HG03575 (cell line): ENCODE results near the gene VIPR2.

Source experiments
- ATAC-seq: cut with Tn5 transposase; IDR thresholded peaks from one replicate; pipeline ENCODE4 v1.9.1; 2021; ENCODE audit not compliant: unreplicated experiment, insufficient number of reproducible peaks, low FRiP score; ENCODE audit errors: extremely low read depth

Gene VIPR2

DNA sequence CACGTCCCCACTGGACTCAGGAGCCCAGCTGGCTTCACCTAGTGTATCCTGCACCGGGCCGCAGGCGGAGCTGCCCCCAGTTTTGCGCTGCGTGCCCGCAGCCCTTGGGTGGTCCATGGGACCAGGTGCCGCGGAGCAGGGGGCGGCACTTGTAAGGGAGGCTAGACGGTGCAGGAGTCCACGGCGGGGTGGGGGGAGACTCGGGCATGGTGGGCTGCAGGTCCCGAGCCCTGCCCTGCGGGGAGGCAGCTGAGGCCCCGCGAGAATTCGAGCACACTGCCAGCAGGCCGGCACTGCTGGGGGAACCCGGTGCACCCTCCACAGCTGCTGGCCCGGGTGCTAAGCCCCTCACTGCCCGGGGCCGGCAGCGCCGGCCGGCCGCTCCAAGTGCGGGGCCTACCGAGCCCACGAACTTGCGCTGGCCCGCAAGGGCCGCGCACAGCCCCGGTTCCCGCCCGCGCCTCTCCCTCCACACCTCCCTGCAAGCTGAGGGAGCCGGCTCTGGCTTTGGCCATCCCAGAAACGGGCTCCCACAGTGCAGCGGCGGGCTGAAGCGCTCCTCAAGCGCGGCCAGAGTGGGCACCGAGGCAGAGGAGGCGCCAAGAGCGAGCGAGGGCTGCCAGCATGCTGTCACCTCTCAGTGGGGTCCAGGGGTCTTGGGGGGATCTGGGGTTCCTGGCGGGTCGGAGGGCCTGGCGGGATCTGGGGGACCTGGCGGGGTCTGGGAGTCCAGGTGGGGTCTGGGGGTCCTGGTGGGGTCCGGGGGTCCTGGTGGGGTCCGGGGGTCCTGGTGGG, 81.4 kb downstream of the VIPR2 start:
- ATAC-seq, result no peak

DNA sequence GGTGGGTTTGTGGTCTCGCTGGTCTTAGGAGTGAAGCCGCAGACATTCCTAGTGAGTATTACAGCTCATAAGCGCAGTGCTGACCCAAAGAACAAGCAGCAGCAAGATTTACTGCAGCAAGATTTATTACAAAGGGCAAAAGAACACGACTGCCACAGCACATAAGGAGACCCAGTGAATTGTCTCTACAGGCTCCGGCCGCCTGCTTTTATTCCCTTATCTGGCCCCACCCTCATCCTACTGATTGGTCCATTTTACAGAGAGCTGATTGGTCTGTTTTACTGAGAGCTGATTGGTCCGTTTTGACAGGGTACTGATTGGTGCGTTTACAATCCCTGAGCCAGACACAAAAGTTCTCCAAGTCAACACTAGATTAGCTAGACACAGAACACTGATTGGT, 82.1 kb downstream of the VIPR2 start:
- ATAC-seq, result no peak

DNA sequence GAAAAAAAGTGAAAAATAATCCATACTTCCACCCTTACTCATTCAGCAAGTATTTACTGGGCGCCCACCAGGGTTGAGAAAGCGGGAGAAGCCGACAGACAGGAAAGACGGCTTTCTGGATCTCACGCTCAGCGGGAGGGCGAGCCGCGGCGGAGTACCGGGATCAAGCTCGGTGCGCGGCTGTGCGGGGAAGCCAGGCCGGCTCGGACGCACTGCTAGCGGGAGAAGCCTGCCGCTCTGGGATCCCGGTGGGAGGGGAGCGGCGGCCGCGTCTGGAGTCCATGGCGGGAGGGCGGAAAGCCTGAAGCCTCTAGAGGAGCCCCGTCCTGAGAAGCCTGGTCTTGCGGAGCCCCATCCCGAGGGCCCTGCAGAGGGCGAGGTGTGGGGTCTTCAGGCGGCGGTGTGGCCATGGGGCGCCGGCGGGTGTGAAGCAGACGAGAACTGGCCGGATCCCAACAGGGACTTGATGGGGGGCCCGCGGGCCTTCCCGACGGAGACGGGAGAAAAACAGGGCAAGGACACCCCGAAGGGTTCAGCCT, 82.9 kb downstream of the VIPR2 start:
- ATAC-seq, result no peak

DNA sequence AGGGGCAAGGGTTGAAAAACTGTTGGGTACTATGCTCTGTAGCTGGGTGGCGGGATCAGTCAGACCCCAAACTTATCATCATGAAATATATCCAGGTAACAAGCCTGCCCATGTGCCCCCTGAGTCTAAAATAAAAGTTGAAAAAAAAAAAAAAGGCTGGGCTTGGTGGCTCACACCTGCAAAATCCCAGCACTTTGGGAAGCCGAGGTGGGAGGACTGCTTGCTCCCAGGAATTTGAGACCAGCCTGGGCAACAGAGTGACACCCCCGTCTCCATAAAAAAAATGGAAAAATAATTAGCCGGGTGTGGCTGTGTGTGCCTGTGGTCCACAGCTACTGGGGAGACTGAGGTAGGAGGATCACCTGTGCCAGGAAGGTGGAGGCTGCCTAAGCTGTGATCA, 83.5 kb downstream of the VIPR2 start:
- ATAC-seq, result no peak

DNA sequence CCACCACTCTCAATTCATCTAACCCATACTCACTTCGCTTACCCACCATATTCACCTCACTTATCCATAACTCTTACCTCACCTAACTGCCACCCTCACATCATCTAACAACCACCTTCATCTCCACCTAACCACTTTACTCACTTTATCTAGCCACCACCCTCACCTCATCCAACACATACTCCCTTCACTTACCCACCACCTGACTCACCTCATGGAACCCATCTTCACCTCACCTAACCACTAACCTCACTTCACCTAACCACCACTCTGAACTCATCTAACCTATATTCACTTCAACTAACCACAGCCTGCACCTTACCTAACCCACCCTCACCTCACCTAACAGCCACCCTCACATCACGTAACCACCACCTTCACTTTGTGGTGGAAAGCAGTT, 84.2 kb downstream of the VIPR2 start:
- ATAC-seq, result no peak

DNA sequence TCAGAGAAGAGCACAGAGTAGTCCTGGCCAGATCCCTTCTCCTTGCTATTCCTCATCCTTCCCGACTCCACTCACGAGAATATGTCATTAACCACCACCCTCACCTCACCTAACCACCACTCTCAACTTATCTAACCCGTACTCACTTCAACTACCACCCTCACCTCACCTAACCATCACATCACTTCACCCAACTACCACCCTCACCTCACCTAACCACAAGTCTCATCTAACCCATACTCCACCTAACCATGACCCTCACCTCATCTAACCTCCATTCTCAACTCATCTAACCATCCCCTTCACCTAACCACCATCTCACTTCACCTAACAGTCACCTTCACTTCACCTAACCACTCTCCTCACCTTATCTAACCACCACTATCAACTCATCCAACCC, 85.0 kb downstream of the VIPR2 start:
- no peak for ATAC-seq

DNA sequence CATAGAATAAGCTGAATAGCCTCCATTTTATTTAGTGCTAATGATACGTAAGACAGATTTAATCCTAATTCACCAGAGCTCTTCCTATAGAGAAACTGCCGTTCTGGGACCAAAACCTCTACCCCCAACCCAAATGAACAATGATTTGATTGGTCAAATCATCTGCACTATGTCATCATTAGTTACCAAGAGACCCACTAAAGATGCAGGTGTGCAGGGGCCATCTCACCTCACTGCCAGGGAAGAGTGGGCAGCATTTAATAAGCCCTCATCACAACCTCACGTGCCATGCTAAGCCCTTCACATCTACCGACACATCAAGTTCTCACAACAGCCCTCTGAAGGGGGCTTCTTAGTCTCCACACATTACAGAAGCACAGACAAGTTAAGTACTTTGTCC, 87.0 kb downstream of the VIPR2 start:
- ATAC-seq, result no peak

DNA sequence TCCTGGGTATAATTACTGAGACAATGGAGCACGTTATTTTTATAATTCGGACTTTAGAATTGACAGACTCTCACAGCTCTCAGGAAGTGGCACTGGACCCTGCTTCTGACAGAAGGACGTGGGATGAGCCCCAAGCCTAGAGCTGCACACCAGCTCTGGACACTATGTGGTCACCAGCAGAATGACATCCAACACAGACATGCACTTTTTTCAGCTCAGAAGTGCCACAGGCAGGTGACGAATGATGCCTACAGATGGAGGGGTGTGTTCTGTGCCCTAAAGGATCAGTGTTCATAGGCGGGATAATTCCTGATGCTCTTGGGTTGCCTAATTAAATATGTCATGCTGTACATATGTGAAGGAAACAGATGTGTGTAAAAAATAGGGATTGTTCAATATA, 87.9 kb downstream of the VIPR2 start:
- no peak for ATAC-seq

DNA sequence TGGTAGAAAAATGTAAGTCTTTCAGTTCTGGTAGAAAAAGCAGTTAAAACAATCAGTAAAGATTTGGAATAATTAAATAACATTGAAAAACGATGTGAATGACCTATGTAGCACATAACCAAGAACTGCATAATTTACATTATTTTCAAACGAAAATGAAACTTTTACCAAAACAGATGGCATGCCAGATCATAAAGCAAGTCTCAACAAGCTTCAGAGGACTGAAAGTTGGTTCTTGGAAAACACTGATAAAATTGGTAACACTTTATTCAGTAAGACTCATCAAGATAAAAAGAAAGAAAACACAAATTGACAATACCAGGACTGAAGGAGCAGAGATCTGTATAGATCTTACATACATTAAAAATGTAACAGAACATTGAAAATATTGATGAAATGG, 92.8 kb downstream of the VIPR2 start:
- no peak for ATAC-seq

DNA sequence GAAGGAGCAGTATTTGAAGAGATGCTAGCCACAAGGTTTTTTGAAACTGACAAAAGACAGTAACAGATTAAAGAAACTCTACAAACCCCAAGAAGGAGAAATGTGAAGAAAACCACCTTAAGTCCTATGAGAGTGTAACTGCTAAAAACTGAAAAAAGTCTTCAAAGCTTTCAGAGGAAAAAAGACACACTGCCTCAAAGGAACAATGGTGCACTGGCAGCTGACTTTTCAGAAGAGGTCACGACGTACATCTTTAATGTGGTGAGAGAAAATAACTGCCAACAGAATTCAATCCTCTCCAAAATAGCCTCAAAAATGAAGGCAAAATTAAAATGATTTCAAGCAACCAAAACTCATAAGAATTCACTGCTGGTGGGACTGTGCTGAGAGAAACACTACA, 94.0 kb downstream of the VIPR2 start:
- no peak for ATAC-seq

DNA sequence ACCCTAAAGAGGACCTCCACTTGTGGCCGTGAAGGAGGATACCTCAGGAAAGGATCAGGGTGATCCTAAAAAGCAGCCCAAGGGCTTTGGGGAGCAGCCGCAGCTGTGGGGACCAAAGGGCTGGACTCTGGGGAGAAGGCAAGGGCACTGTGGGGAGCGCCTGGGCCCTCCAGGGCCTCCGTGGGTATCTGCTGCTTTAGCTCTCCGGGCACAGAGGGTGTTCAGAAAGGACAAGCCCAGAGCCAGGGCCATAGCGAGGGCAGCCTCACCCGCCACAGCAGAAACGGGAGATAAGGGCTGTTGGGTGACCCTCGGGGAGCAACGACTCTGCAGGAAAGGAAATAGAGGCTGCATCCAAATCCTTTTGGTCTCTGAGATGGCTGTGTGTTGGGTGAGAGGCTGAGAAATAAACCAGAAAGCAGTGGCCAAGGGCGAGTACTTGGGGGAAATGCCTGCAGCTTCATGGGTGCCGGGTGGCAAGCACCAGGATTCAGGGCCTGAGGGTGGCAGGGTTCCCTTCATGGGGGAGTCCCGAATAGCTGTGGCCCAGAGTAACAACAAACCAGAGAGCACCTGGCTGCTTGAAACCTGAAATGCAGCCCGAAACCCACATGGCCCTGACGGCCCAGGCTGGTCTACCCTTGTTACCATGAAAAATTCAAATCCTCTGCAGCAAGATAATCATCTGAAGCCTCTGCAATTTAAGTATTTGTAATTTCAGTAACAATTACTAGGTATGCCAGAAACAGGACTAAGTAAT, 95.2 kb downstream of the VIPR2 start:
- ATAC-seq, result no peak

DNA sequence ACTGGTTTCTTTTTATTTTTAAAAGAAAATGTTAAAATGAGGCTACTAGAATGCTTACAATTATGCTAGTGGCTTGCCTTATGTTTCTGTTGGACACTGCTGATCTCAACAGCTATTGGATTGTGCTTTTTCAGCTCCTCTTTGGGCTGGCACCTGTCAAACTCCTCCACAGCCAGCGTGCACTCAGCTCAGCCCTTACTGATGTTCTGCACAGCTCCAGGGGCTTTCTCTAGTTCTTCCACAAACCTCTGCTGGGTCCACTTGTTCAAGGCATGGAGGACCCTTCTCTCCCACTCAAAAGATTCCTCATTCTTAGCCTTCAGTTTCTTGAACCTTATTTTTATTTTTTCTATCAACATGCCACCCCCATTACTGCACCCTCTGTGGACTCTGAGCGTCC, 96.0 kb downstream of the VIPR2 start:
- ATAC-seq, result no peak

DNA sequence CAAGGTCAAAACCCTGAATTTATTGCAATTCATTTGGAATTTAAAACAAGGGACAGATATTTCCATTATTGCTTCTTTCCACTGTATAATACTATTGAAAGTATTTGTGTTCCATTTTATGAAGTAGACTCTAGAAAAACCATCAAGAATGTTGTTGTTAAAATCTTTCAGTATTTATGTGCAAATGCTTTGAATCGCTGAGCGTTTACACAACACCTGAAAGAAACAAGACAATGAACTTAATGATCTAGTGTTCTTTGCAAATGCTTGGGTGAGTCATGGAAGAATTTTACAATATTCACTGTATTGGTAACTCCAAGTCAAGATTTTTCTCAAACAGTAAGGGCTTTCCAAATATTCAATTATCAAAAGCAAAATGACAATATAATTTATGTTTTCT, 97.1 kb downstream of the VIPR2 start:
- no peak for ATAC-seq

DNA sequence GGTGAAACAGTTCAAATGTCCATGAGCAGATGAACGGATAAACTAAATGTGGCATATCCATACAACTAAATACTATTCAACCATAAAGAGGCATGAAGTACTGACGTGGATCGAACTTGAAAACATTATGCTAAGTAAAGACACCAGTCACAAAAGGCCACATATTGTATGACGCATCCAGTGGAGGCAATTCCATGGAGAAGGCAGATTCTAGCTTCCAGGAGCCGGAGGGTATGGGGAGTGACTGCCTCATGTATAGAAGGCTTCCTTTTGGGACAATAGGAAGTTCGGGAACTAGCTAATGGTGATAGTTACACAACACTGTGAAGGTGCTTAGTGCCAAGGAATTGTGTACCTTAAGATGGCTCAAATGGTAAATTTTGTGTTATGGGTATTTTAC, 98.4 kb downstream of the VIPR2 start:
- ATAC-seq, result no peak

DNA sequence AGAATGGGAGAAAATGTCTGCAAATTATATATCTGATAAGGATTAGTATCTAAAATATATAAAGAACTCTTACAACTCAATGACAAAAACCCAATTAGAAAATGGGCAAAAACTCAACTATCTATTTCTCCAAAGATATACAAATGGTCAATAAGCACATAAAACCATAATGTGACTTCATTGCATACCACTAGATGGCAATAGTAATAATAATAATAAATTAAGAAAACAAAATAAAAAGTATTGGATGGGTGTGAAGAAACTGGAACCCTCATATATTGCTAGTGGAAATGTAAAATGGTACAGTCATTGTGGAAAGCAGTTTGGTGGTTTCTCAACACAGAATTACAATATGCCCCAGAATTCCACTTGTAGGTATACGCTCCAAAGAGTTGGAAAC, 98.8 kb downstream of the VIPR2 start:
- ATAC-seq, result no peak

DNA sequence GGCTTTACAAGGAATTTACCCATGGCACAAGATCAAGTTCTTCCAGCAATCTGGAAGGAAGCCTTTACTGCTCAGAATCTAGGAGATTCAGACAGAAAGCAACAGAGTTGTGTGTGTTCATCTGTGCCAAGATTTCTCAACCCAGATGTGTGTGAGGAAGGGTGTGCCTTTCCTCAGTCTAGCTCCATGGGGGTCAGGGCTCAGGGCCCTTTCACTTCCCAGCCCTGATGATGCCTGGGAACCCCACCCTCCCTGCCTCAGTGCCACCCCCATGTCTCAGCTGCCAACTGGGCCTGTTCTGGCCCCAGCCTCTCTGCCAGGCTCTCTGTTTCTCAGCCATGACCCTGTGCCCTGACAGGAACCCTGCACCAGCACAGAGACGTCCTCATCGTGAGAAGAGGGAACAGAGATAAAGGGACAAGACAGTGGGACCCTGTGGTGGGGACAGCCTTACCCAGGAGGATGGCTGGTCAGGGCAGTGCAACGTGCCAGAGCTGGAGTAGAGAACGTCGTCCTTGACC, 102.0 kb downstream of the VIPR2 start:
- ATAC-seq, result no peak

DNA sequence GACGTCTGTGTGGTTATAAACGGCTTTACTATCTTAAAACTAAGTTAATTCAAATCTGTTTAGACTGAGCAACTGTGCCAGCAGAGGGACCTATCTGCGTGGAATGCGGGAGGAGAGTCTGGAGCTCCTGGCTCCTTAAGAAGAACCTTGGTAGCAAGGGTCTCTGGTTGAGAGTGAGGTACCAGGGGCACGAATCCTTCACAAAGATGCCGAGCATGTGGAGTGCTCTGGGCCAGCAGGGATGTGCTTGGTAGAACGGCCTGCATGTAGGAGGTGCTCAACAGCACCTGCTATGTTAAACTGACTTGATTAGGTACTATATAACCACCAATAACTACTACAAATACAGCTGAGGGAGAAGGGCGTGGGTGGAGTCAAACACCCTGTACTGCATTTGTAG, 102.6 kb downstream of the VIPR2 start:
- no peak for ATAC-seq

DNA sequence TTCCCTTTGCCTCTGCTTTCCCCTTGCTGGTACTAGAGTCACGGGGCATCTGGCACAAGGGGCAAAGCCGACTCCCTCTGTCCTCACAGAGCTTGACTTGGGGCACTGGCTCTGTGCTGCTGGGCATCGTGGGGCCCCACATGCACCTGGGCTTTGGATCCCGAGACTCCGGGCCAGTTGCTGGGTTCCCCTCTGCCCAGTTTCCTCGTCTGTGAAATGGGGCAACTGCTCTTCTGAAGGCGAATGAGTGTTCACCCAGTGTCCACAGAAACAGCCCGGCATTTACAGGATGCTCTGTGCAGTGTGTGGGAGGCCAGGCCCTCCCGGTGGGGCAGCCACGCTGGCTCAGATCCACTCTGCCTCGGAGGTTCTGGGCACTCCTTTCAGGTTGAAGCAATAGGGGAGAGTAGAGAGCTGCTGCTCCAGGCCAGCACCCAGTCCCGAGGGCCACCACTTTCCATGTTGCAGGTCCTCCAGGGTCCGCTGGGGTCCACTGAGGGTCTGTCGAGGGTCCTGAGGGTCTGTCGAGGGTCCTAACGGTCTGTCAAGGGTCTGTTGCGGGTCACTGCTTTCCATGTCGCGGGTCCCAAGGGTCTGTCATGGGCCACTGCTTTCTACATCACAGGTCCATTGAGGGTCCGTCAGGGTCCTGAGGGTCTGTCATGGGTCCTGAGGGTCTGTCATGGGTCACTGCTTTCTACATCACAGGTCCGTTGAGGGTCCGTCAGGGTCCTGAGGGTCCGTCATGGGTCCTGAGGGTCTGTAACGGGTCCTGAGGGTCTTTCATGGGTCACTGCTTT, 103.6 kb downstream of the VIPR2 start:
- ATAC-seq, result no peak

DNA sequence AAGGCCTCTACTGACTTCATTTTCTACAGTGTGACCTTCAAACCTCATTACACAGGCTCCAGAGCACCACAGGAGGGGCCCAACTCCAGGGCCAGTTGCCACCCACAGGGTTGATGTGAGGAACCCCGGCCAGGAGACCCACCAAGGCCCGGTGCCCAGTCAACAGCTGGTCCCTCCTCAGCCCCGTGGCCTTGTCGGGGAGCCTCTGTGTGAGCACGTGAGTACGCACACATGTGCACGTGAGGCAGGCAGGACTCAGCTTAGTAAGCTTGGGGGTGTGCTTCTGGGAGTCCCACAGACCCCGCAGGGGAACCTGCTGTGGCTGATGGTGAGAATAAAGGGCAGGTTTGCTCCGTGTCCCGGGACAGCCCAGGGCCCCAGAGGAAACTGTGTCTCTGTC, 104.5 kb downstream of the VIPR2 start:
- ATAC-seq, result no peak
